Mesenchymal stem cell (in vitro differentiated cells and primary cell): ENCODE results near the gene NKX2-3.
A peak's percentile ranks its signal among the peaks of the same experiment; 100 is the strongest.

Source experiments
- DNase-seq: peaks from one replicate; pipeline ENCODE4 v3.0.0-alpha.2; 2013
- H2AFZ ChIP-seq: one replicate; pipeline ENCODE4 v1.6.1; 2013; ENCODE audit warnings: low read depth, mild to moderate bottlenecking, control low read depth, inconsistent platforms, low read length, moderate library complexity
- H2AK5ac ChIP-seq: 2 replicates; pipeline ENCODE4 v1.6.1; 2013; ENCODE audit warnings: low read length, moderate library complexity, mild to moderate bottlenecking, inconsistent platforms; ENCODE audit not compliant: severe bottlenecking
- H2BK120ac ChIP-seq: one replicate; pipeline ENCODE4 v1.6.1; 2013; ENCODE audit warnings: low read depth, mild to moderate bottlenecking, inconsistent platforms, low read length, moderate library complexity
- H2BK12ac ChIP-seq, 2 experiments: one replicate each; pipeline ENCODE4 v1.6.1; 2013; ENCODE audit warnings: inconsistent platforms in 2 of 2, low read length in 2 of 2, mild to moderate bottlenecking in 2 of 2, moderate library complexity in 2 of 2, control low read depth in 1 of 2
- H2BK15ac ChIP-seq: one replicate; pipeline ENCODE4 v1.6.1; 2013; ENCODE audit warnings: mild to moderate bottlenecking, low read depth, inconsistent platforms; ENCODE audit not compliant: poor library complexity, severe bottlenecking
- H2BK5ac ChIP-seq: 2 replicates; pipeline ENCODE4 v1.6.1; 2013; ENCODE audit warnings: low read depth, mild to moderate bottlenecking, low read length, control low read depth, inconsistent platforms; ENCODE audit not compliant: poor library complexity, severe bottlenecking
- H3K14ac ChIP-seq, 2 experiments: one replicate each; pipeline ENCODE4 v1.6.1; 2013; ENCODE audit warnings: inconsistent platforms in 2 of 2, low read length in 2 of 2, control low read depth in 1 of 2, mild to moderate bottlenecking in 1 of 2, moderate library complexity in 1 of 2
- H3K18ac ChIP-seq, 2 experiments: one replicate each; pipeline ENCODE4 v1.6.1; 2013; ENCODE audit warnings: inconsistent platforms in 2 of 2, low read length in 2 of 2, control low read depth in 1 of 2, low read depth in 1 of 2, mild to moderate bottlenecking in 1 of 2
- H3K23ac ChIP-seq, 2 experiments: one replicate each; pipeline ENCODE4 v1.6.1; 2013; ENCODE audit warnings: inconsistent platforms in 2 of 2, low read length in 2 of 2, mild to moderate bottlenecking in 2 of 2, moderate library complexity in 2 of 2, control low read depth in 1 of 2
- H3K27ac ChIP-seq: 2 replicates; pipeline ENCODE4 v1.5.1; 2013; ENCODE audit warnings: mild to moderate bottlenecking, moderate library complexity, low read length, control low read depth, inconsistent platforms; ENCODE audit not compliant: poor library complexity, severe bottlenecking
- H3K27me3 ChIP-seq, 2 experiments: 2 replicates each; pipeline versions ENCODE4 v1.6.1 to v1.7.0; 2013; ENCODE audit warnings: low read length in 2 of 2, mild to moderate bottlenecking in 2 of 2, moderate library complexity in 2 of 2, control low read depth in 1 of 2, inconsistent platforms in 1 of 2; ENCODE audit not compliant: control insufficient read depth in 1 of 2, insufficient read depth in 1 of 2
- H3K36me3 ChIP-seq, 2 experiments: 2 replicates each; pipeline versions ENCODE4 v1.6.1 to v1.7.0; 2013; ENCODE audit warnings: low read length in 2 of 2, control low read depth in 1 of 2, inconsistent platforms in 1 of 2, low read depth in 1 of 2, mild to moderate bottlenecking in 1 of 2; ENCODE audit not compliant: insufficient read depth in 2 of 2, control insufficient read depth in 1 of 2
- H3K4ac ChIP-seq, 2 experiments: one replicate each; pipeline ENCODE4 v1.6.1; 2013; ENCODE audit warnings: inconsistent platforms in 2 of 2, low read length in 2 of 2, mild to moderate bottlenecking in 2 of 2, moderate library complexity in 2 of 2, control low read depth in 1 of 2, low read depth in 1 of 2
- H3K4me1 ChIP-seq: 2 replicates; pipeline ENCODE4 v1.6.1; 2013; ENCODE audit warnings: low read depth, low read length, control low read depth; ENCODE audit not compliant: control insufficient read depth, insufficient read depth
- H3K4me2 ChIP-seq: 2 replicates; pipeline ENCODE4 v1.6.1; 2013; ENCODE audit warnings: low read length, mild to moderate bottlenecking, inconsistent platforms; ENCODE audit not compliant: poor library complexity, severe bottlenecking
- H3K4me3 ChIP-seq, 2 experiments: 2 replicates each; pipeline versions ENCODE4 v1.5.1 to v1.7.0; 2013; ENCODE audit warnings: low read length in 2 of 2, mild to moderate bottlenecking in 2 of 2, control low read depth in 1 of 2, low read depth in 1 of 2; ENCODE audit not compliant: insufficient read depth in 1 of 2
- H3K79me1 ChIP-seq: replicated peaks from 2 replicates; pipeline ENCODE4 v1.6.1; 2013; ENCODE audit warnings: mild to moderate bottlenecking, control low read depth, low read length, inconsistent platforms; ENCODE audit not compliant: poor library complexity, severe bottlenecking
- H3K9ac ChIP-seq: 2 replicates; pipeline ENCODE4 v1.7.0; 2013; ENCODE audit warnings: mild to moderate bottlenecking, low read length, moderate library complexity
- H3K9me3 ChIP-seq: 2 replicates; pipeline ENCODE4 v1.7.0; 2013; ENCODE audit warnings: mild to moderate bottlenecking, low read length; ENCODE audit not compliant: control insufficient read depth
- H4K8ac ChIP-seq: one replicate; pipeline ENCODE4 v1.6.1; 2013; ENCODE audit warnings: inconsistent platforms, mild to moderate bottlenecking, low read length, moderate library complexity
- H4K91ac ChIP-seq: one replicate; pipeline ENCODE4 v1.6.1; 2013; ENCODE audit warnings: mild to moderate bottlenecking, low read length, inconsistent platforms
- WGBS: methylation state at CpG from one replicate; pipeline ENCODE4 v1.1.7; 2013; ENCODE audit warnings: mixed read lengths; 5-methylcytosine and 5-hydroxymethylcytosine counted together

Gene NKX2-3

DNA sequence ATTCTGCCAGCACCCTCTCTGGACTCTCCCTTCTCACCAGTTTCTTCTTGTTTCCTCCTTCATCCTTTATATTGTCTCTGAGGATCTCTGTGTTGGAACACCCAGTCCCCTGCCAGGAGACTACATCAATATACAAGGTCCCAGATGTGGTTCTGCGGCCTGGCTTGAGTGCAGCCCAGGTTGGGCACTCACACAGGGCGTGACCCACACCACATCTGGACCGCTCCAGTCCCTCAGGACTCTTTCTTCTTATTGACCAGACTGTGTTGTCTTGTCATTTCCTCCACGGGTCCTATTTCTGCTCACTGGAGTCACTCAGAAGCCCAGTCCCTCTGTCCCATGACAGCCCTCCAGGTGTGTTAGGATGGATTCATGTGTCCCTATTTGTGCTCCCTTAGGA is 26.0 kb downstream of the NKX2-3 start:
- Histone ChIP-seq H2AFZ (no peak overlapping the region), H3K23ac (no peak overlapping the region), H2BK120ac (no peak overlapping the region), H3K4me1 (no peaks in the 10 kb centered on the region), H4K91ac (no peak overlapping the region), H2AK5ac (no peak overlapping the region), H3K27me3 (peaks cover 51 to 66% of the 10 kb centered on the region in 2 experiments), H3K4me2 (no peak overlapping the region), H3K9me3 (no peaks in the 10 kb centered on the region), H3K4ac (no peak overlapping the region), H3K14ac (no peak overlapping the region), H3K36me3 (no peaks in the 10 kb centered on the region), H3K9ac (no peak overlapping the region), H3K18ac (no peak overlapping the region), H2BK5ac (no peak overlapping the region), H4K8ac (no peak overlapping the region), H3K4me3 (no peak overlapping the region), H2BK15ac (no peak overlapping the region), H3K27ac (no peak overlapping the region), H3K79me1 (no peaks in the 10 kb centered on the region), H2BK12ac (peak overlapping the region in 1 of 2 experiments; percentile 6)
- 95% methylated on average over 4 of the region's 4 CpGs for WGBS
- no peak for DNase-seq

GRCh38 chr10:99560277-99561126 is 27.8 kb downstream of the NKX2-3 start:
- H2BK5ac ChIP-seq, result no peak overlapping the region
- no peak overlapping the region for H4K91ac ChIP-seq
- H2AK5ac ChIP-seq, result no peak overlapping the region
- no peak overlapping the region for H2AFZ ChIP-seq
- H3K79me1 ChIP-seq, result no peaks in the 10 kb centered on the region
- no peak overlapping the region for H3K9ac ChIP-seq
- WGBS, result 34% methylated on average over 8 of the region's 13 CpGs
- no peak overlapping the region for H3K4ac ChIP-seq
- no peak overlapping the region for H4K8ac ChIP-seq
- H3K4me3 ChIP-seq, result no peak overlapping the region
- H2BK15ac ChIP-seq, result no peak overlapping the region
- peak; percentile 72 for DNase-seq
- no peak overlapping the region for H2BK120ac ChIP-seq
- no peak overlapping the region for H3K27ac ChIP-seq
- no peak overlapping the region for H3K18ac ChIP-seq
- H3K14ac ChIP-seq, result no peak overlapping the region
- H3K36me3 ChIP-seq, result no peaks in the 10 kb centered on the region
- H2BK12ac ChIP-seq, result no peak overlapping the region
- no peak overlapping the region for H3K4me2 ChIP-seq
- no peaks in the 10 kb centered on the region for H3K4me1 ChIP-seq
- H3K9me3 ChIP-seq, result no peaks in the 10 kb centered on the region
- peaks cover 33 to 58% of the 10 kb centered on the region in 2 experiments for H3K27me3 ChIP-seq
- no peak overlapping the region for H3K23ac ChIP-seq

GRCh38 chr10:99562631-99563030 is 29.9 kb downstream of the NKX2-3 start:
- Histone ChIP-seq H3K23ac (no peak overlapping the region), H2BK5ac (no peak overlapping the region), H2BK15ac (no peak overlapping the region), H2BK120ac (no peak overlapping the region), H3K27me3 (peaks cover 27 to 53% of the 10 kb centered on the region in 2 experiments), H3K36me3 (no peaks in the 10 kb centered on the region), H3K4me2 (no peak overlapping the region), H3K18ac (no peak overlapping the region), H3K27ac (no peak overlapping the region), H2AFZ (no peak overlapping the region), H3K9me3 (no peaks in the 10 kb centered on the region), H4K8ac (no peak overlapping the region), H3K4me1 (no peaks in the 10 kb centered on the region), H3K4me3 (no peak overlapping the region), H2BK12ac (no peak overlapping the region), H4K91ac (no peak overlapping the region), H3K9ac (no peak overlapping the region), H3K14ac (no peak overlapping the region), H3K79me1 (no peaks in the 10 kb centered on the region), H2AK5ac (no peak overlapping the region), H3K4ac (no peak overlapping the region)
- 46% methylated on average over 2 of the region's 2 CpGs for WGBS
- DNase-seq, result no peak

- Histone ChIP-seq H3K36me3 (no peaks in the 10 kb centered on the region), H3K27me3 (peaks cover 23 to 51% of the 10 kb centered on the region in 2 experiments), H4K8ac (no peak overlapping the region), H2AK5ac (no peak overlapping the region), H2AFZ (no peak overlapping the region), H3K4me3 (no peak overlapping the region), H3K18ac (no peak overlapping the region), H3K4me1 (no peaks in the 10 kb centered on the region), H3K4me2 (no peak overlapping the region), H4K91ac (no peak overlapping the region), H3K23ac (no peak overlapping the region), H2BK120ac (no peak overlapping the region), H2BK15ac (no peak overlapping the region), H2BK5ac (no peak overlapping the region), H2BK12ac (no peak overlapping the region), H3K27ac (no peak overlapping the region), H3K9ac (no peak overlapping the region), H3K4ac (no peak overlapping the region), H3K9me3 (no peaks in the 10 kb centered on the region), H3K14ac (no peak overlapping the region), H3K79me1 (no peaks in the 10 kb centered on the region)
- no peak for DNase-seq
- WGBS, result 37% methylated on average over 3 of the region's 3 CpGs
These were observed 31.6 kb downstream of the NKX2-3 start for GRCh38 chr10:99564361-99564760.
